Memory B cell (primary cell): ENCODE data around the gene KIFC1.

Experiments used
- ATAC-seq: fragments of 150-1000 bp; cut with Tn5 transposase; 2 replicates; pipeline ENCODE4 v1.10.0; 2021; ENCODE audit warnings: low read depth, mild to moderate bottlenecking, moderate library complexity
- DNase-seq, 2 donors: peaks; one replicate each; pipeline ENCODE4 v3.0.0; 2022; ENCODE audit warnings: low spot score in 2 of 2
- H3K27ac Mint-ChIP-seq: one replicate; pipeline ENCODE4 v1.8.0; 2022; ENCODE audit warnings: mild to moderate bottlenecking, moderate library complexity, mixed read lengths
- H3K27me3 Mint-ChIP-seq: one replicate; pipeline ENCODE4 v1.8.0; 2022; ENCODE audit warnings: mixed read lengths
- H3K36me3 Mint-ChIP-seq: one replicate; pipeline ENCODE4 v1.8.0; 2022; ENCODE audit warnings: mild to moderate bottlenecking, mixed read lengths
- H3K4me1 Mint-ChIP-seq: one replicate; pipeline ENCODE4 v1.8.0; 2022; ENCODE audit warnings: mixed read lengths
- H3K4me3 Mint-ChIP-seq: one replicate; pipeline ENCODE4 v1.8.0; 2022; ENCODE audit warnings: mild to moderate bottlenecking, moderate library complexity, mixed read lengths
- H3K9me3 Mint-ChIP-seq: one replicate; pipeline ENCODE4 v1.8.0; 2022; ENCODE audit warnings: mixed read lengths

Gene KIFC1

GRCh38 chr6:33420491-33421343 is 29.1 kb downstream of the KIFC1 start:
- no peak overlapping the region for H3K27ac Mint-ChIP-seq
- DNase-seq: no peak
- H3K4me3 Mint-ChIP-seq: no peak overlapping the region
- H3K27me3 Mint-ChIP-seq: no peaks in the 10 kb centered on the region
- no peaks in the 10 kb centered on the region for H3K9me3 Mint-ChIP-seq
- ATAC-seq: no peak
- peaks cover 38% of the 10 kb centered on the region for H3K4me1 Mint-ChIP-seq
- H3K36me3 Mint-ChIP-seq: peaks cover 1% of the 10 kb centered on the region

- Mint-ChIP-seq H3K27me3 (no peaks in the 10 kb centered on the region), H3K4me1 (peaks cover 35% of the 10 kb centered on the region), H3K36me3 (no peaks in the 10 kb centered on the region), H3K4me3 (no peak overlapping the region), H3K9me3 (no peaks in the 10 kb centered on the region), H3K27ac (no peak overlapping the region)
- ATAC-seq (no peak), DNase-seq (no peak)
These were observed 29.7 kb downstream of the KIFC1 start for GRCh38 chr6:33421344-33421643.

- DNase-seq (no peak), ATAC-seq (no peak)
- Mint-ChIP-seq H3K4me1 (peaks cover 41% of the 10 kb centered on the region), H3K4me3 (peak overlapping the region; percentile 90), H3K27me3 (no peaks in the 10 kb centered on the region), H3K9me3 (no peaks in the 10 kb centered on the region), H3K36me3 (no peaks in the 10 kb centered on the region), H3K27ac (no peak overlapping the region)
These were observed 32.2 kb downstream of the KIFC1 start for GRCh38 chr6:33423777-33424176.

- H3K4me3 Mint-ChIP-seq: peak overlapping the region; percentile 90
- peaks cover 52% of the 10 kb centered on the region for H3K4me1 Mint-ChIP-seq
- H3K27ac Mint-ChIP-seq: peak overlapping the region; percentile 95
- no peaks in the 10 kb centered on the region for H3K27me3 Mint-ChIP-seq
- ATAC-seq (no peak), DNase-seq (no peak)
- no peaks in the 10 kb centered on the region for H3K9me3 Mint-ChIP-seq
- H3K36me3 Mint-ChIP-seq: no peaks in the 10 kb centered on the region
These were observed 33.4 kb downstream of the KIFC1 start for GRCh38 chr6:33424855-33425667.

- H3K36me3 Mint-ChIP-seq: no peaks in the 10 kb centered on the region
- ATAC-seq (peak; percentile 52), DNase-seq (peak; percentile 62)
- H3K27ac Mint-ChIP-seq: peak overlapping the region; percentile 95
- no peaks in the 10 kb centered on the region for H3K9me3 Mint-ChIP-seq
- H3K27me3 Mint-ChIP-seq: no peaks in the 10 kb centered on the region
- H3K4me1 Mint-ChIP-seq: peaks cover 60% of the 10 kb centered on the region
- H3K4me3 Mint-ChIP-seq: peak overlapping the region; percentile 90
These were observed 34.3 kb downstream of the KIFC1 start for GRCh38 chr6:33425668-33426577.

- no peaks in the 10 kb centered on the region for H3K27me3 Mint-ChIP-seq
- peak overlapping the region; percentile 95 for H3K27ac Mint-ChIP-seq
- DNase-seq: no peak
- ATAC-seq: peak; percentile 25
- H3K9me3 Mint-ChIP-seq: no peaks in the 10 kb centered on the region
- no peaks in the 10 kb centered on the region for H3K36me3 Mint-ChIP-seq
- H3K4me3 Mint-ChIP-seq: peak overlapping the region; percentile 90
- H3K4me1 Mint-ChIP-seq: peaks cover 67% of the 10 kb centered on the region
These were observed 35.2 kb downstream of the KIFC1 start for GRCh38 chr6:33426590-33427511.

GRCh38 chr6:33427585-33428223 is 36.1 kb downstream of the KIFC1 start:
- peak; percentile 25 for ATAC-seq
- Mint-ChIP-seq H3K9me3 (no peaks in the 10 kb centered on the region), H3K27me3 (no peaks in the 10 kb centered on the region), H3K36me3 (peaks cover under 1% of the 10 kb centered on the region), H3K4me1 (peaks cover 76% of the 10 kb centered on the region), H3K27ac (peak overlapping the region; percentile 95), H3K4me3 (peak overlapping the region; percentile 90)
- peak in 1 of 2 donors; percentile 64 for DNase-seq

GRCh38 chr6:33428224-33428965 is 36.8 kb downstream of the KIFC1 start:
- DNase-seq: peak in 1 of 2 donors; percentile 53

GRCh38 chr6:33428966-33429749 is 37.5 kb downstream of the KIFC1 start:
- DNase-seq: no peak
- Mint-ChIP-seq H3K4me1 (peaks cover 82% of the 10 kb centered on the region), H3K9me3 (no peaks in the 10 kb centered on the region), H3K27me3 (no peaks in the 10 kb centered on the region), H3K27ac (peak overlapping the region; percentile 84), H3K4me3 (peak overlapping the region; percentile 80), H3K36me3 (peaks cover 8% of the 10 kb centered on the region)
- ATAC-seq: no peak

More at GRCh38 chr6:33428224-33428965, 36.8 kb downstream of the KIFC1 start:
- Mint-ChIP-seq H3K4me3 (peak overlapping the region; percentile 80), H3K27ac (peak overlapping the region; percentile 84), H3K36me3 (peaks cover 4% of the 10 kb centered on the region), H3K9me3 (no peaks in the 10 kb centered on the region), H3K4me1 (peaks cover 82% of the 10 kb centered on the region), H3K27me3 (no peaks in the 10 kb centered on the region)
- ATAC-seq: peak; percentile 23

- no peak overlapping the region for H3K4me3 Mint-ChIP-seq
- no peak for DNase-seq
- no peak for ATAC-seq
- H3K27ac Mint-ChIP-seq: peak overlapping the region; percentile 84
- peaks cover 8% of the 10 kb centered on the region for H3K36me3 Mint-ChIP-seq
- H3K9me3 Mint-ChIP-seq: no peaks in the 10 kb centered on the region
- peaks cover 78% of the 10 kb centered on the region for H3K4me1 Mint-ChIP-seq
- H3K27me3 Mint-ChIP-seq: no peaks in the 10 kb centered on the region
These were observed 38.1 kb downstream of the KIFC1 start for GRCh38 chr6:33429750-33430052.

GRCh38 chr6:33430334-33430733 is 38.7 kb downstream of the KIFC1 start:
- H3K4me3 Mint-ChIP-seq: peak overlapping the region; percentile 88
- DNase-seq (no peak), ATAC-seq (no peak)
- peaks cover 11% of the 10 kb centered on the region for H3K36me3 Mint-ChIP-seq
- peak overlapping the region; percentile 84 for H3K27ac Mint-ChIP-seq
- no peaks in the 10 kb centered on the region for H3K9me3 Mint-ChIP-seq
- H3K4me1 Mint-ChIP-seq: peaks cover 72% of the 10 kb centered on the region
- no peaks in the 10 kb centered on the region for H3K27me3 Mint-ChIP-seq
